ENCODE results near the gene RHOT2.

GRCh38 chr16:714079-714478 lies 46.1 kb downstream of the RHOT2 start:
- TF ChIP-seq CTCF (IDR thresholded peaks at IDR 0.05; ENCODE audit: low read depth, low read length) (no peak), MYC (IDR thresholded peaks at IDR 0.05; ENCODE audit: low read depth, low read length) (no peak), MAX (IDR thresholded peaks at IDR 0.05; ENCODE audit: low read depth, low read length) (no peak)

Measured in NB4 (cell line).